Right hindlimb (tissue), 1 donor: Measurements from ENCODE around the gene AKT3.
"Not testable (repeated sequence)": the region's sequence is repeated elsewhere in the genome, so short reads cannot be mapped to it uniquely, and the experiment has no call there.

Source experiments
- DNase-seq: peaks from one replicate; pipeline ENCODE4 v3.0.0-alpha.2; 2018

The AKT3 gene

GRCh38 chr1:243680860-243681259 is 169.2 kb downstream of the AKT3 start:
- no peak for DNase-seq

GRCh38 chr1:243672539-243673074 is 177.4 kb downstream of the AKT3 start:
- DNase-seq: no peak

- no peak for DNase-seq
Observed at GRCh38 chr1:243667591-243667990, 182.5 kb downstream of the AKT3 start.

GRCh38 chr1:243667133-243667532 is 182.9 kb downstream of the AKT3 start:
- DNase-seq: no peak

DNA sequence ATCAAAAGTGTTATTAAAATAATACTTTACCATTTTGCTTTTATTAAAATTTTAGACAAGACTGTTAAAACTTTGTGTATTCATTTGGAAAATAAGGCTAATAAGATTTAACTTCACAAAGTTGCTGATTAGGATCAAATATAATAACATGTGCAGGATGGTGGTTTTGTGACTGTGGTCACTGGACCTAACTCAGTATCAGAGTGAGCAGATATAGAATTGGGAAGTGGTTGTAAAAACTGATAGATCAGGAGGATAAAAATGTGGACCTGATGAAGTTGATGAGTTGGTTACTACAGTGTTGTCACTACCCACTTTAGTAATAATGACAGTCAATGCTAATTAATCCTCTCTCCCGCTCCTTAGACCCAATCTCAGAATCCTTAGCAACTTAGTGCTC is 186.4 kb downstream of the AKT3 start:
- DNase-seq: no peak

GRCh38 chr1:243662169-243662568 is 187.9 kb downstream of the AKT3 start:
- not testable (repeated sequence) for DNase-seq

- DNase-seq: no peak
Observed at GRCh38 chr1:243658594-243659105, 191.4 kb downstream of the AKT3 start.

GRCh38 chr1:243657793-243658192 is 192.2 kb downstream of the AKT3 start:
- DNase-seq: no peak

- DNase-seq: not testable (repeated sequence)
Observed at GRCh38 chr1:243649530-243649929, 200.5 kb downstream of the AKT3 start.

DNA sequence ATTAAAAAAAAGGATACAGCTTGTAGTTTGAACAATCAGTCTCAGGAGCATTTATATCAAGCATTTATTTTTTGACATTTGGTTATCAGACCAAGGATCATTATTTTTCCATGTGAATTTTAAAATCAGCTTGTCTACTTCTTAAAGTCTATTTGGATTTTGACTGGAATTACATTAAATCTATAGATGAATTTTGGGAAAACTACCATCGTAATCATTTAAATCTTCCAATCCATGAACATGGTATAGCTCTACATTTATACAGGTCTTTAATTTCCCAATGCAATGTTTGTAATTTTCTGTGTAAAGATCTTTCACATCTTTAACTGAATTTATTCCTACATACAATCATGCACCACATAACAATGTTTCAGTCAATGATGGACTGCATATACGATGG is 203.2 kb downstream of the AKT3 start:
- DNase-seq: no peak

DNA sequence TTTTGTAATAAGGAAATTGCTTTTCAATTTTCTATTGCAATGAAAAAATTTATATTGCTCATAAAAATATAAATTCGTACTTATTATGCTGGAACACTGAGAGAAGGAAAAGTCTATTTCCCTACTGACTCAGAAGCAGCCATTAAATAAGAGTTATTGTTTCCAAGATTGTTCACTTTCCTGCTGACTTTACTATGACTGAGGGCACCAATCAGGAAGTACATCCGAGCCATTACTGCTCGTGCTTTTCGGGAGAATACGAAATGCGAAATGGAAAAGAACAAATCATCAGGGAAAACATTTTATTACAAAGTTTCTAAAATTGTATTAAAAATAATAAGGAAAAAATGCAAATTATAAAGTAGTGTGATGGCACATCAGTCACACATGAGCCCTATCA is 204.8 kb downstream of the AKT3 start:
- no peak for DNase-seq

DNA sequence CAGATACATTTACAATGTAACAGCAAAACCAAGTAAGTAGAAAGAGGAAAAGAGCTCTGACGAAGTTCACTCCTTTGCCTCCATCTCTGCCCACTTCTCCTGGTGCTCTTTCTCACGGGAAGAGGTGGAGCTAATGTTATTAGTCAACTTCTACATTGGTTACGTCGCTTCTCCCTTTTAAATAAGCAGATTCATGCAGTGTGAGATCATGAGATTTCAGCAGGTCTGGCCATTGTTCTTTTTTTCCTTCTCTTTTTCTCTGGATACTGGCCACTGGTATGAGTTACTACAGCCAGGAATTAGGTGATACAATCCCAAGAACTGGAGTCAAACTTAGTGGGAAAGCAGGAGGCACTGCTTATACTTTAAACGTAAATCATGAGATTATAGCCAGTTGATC is 207.1 kb downstream of the AKT3 start:
- no peak for DNase-seq

- no peak for DNase-seq
Observed at GRCh38 chr1:243639027-243639658, 210.9 kb downstream of the AKT3 start.

GRCh38 chr1:243638186-243638585 is 211.9 kb downstream of the AKT3 start:
- no peak for DNase-seq

GRCh38 chr1:243628476-243628907 is 221.6 kb downstream of the AKT3 start:
- DNase-seq: no peak

DNA sequence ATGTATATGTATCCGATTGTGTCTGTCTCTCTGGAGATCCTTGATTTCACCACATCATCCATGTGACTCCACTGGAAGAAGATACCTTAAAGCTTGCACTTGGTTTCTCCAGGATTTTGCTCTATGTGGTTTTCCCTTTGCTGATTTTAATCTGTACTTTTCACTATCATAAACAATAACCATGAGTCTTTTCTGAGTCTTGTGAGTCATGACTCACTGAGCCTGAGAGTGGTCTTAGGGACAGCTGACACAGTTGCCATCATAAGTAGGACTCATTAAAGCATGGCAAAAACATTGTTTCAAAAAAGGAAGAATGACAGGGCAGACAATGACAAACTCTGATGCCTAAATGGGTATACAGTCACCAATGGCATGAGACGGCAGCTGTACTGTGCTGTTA is 226.2 kb downstream of the AKT3 start:
- DNase-seq: no peak

DNA sequence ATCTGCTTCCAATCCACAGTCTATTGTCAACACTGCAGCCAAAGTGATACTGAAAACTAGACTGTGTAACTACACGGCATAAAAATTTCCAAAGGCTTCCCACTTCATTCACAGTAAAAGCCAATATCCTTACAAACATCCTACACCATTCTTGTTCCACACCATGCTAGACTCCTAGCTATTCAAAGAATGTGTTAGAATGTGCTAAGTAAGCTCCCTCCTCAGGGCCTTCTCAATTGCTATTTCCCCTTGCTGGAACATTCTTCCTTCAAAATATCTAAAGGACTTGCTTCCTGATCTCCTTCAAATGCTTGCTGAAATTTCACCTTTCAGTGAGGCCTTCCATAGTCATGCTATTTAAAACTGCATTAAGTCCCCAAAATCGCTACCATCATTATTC is 228.1 kb downstream of the AKT3 start:
- DNase-seq: no peak

DNA sequence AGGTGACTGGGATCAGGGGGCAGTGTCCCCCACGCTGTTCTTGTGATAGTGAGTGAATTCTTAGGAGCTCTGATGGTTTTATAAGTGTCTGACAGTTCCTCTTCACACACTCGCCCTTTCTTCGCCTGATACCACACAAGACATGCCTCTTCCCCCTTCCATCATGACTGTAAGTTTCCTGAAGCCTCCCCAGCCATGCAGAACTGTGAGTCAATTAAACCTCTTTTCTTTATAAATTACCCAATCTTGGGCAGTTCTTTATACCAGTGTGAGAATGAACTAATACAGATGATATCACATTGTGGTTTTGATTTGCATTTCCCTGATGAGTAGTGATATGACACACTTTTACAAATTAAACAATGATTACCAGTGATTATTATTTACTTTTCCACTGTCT is 229.9 kb downstream of the AKT3 start:
- DNase-seq: no peak

GRCh38 chr1:243609698-243610097 is 240.3 kb downstream of the AKT3 start:
- no peak for DNase-seq

DNA sequence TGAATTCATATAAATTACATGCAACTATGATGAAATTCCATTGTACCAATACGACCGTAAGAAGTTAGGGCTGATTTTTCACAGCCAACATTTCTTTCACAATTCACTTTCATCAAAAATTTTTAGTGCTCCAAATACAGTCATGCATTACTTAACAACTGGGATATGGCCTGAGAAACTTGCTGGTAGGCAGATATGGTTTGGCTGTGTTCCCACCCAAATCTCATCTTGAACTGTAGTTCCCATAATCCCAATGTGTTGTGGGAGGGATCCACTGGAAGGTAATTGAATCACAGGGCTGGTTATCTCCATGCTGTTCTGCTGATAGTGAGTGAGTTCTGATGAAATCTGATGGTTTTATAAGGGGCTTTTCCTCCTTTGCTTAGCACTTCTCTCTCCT is 244.4 kb downstream of the AKT3 start:
- DNase-seq: no peak

GRCh38 chr1:243601720-243602119 is 248.3 kb downstream of the AKT3 start:
- DNase-seq: no peak

DNA sequence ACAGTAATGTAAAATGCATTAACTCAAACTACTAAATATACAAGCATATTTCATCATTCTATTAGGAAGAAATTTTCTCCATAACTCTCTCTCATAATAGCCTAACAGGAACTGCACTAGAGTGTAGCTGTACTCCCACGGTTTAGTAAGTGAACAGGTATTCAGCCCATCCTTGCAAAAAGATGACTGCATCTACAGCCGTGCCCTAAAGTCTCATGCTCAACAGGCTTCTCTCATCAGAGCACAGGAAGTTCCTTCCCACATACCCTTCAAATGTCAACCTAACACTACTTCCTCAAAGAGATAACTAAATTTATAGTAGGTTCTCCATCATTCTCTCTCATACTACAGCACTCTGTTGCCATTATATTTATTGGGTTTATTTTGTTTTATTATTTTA is 251.6 kb downstream of the AKT3 start:
- DNase-seq: no peak

DNA sequence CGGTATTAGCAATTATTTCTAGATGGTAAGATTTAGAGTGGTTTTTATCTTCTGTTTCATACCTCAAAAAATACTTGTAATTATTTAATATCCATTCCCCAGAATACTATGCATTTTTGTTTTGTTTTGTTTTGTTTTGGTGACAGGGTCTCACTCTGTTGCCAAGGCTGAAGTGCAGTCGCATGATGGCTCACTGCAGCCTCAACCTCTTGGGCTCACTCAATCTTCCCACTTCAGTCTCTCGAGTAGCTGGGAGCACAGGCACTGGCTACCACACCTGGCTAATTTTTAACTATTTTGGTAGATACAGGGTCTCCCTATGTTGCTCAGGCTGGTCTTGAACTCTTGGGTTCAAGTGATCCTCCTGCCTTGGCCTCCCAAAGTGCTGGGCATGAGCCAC is 252.7 kb downstream of the AKT3 start:
- no peak for DNase-seq

DNA sequence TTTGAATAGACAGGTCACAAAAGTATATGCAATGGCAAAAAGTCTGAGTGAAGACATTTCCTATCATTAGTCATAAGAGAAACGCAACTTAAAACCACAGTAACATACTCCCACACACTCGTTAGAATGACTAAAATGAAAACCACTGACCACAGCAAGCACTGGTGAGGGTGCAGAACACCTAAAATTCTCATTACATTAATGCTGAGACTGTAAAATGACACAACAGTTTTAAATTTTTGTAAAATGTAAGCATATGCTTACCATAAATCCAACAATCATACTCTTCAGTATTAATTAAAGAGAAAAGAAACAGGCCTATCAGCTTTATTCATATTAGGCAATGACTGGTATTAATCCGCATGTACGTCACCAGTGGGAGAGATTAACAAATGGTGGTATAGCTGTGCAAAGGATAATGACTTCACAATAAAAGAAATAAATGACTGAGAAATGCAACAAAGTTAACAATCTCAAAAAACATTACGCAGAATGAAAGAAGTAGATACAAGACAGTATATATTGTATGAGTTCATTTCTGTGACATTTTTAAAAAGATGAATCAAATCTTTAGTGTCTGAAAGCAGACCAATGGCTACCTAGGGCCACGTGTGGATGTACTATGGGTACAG is 253.5 kb downstream of the AKT3 start:
- DNase-seq: no peak
